Spleen (tissue), 11 donors: ENCODE data around the gene ARHGAP25. TPM values are rescaled to one million over a fixed set of nuclear protein-coding genes. Genes with fewer than 3 reads are reported as not detected.

ENCODE experiments used
- DNase-seq: peaks from one replicate; pipeline ENCODE4 v3.0.0-alpha.2; 2020
- H3K27ac ChIP-seq, 8 donors: fragments of 200-600 bp; sonication (generic) in 7 of 8; 1 replicate in 4 of 8; 2 replicates in 4 of 8; pipeline versions ENCODE4 v1.5.0 to v1.8.0; 2016 to 2021; ENCODE audit warnings: inconsistent platforms in 4 of 8, mild to moderate bottlenecking in 4 of 8, moderate library complexity in 1 of 8
- H3K27me3 ChIP-seq, 7 donors: fragments of 200-600 bp; sonication (generic) in 6 of 7; replicated peaks in 1 of 7; 1 replicate in 4 of 7; 2 replicates in 3 of 7; pipeline versions ENCODE4 v1.5.0 to v1.8.0; 2016 to 2021; ENCODE audit warnings: inconsistent platforms in 3 of 7, mild to moderate bottlenecking in 1 of 7
- H3K36me3 ChIP-seq, 6 donors: fragments of 200-600 bp; sonication (generic) in 5 of 6; 1 replicate in 4 of 6; 2 replicates in 2 of 6; pipeline versions ENCODE4 v1.5.0 to v1.8.0; 2016 to 2021; ENCODE audit warnings: inconsistent platforms in 2 of 6
- H3K4me1 ChIP-seq, 6 donors: fragments of 200-600 bp; sonication (generic) in 5 of 6; 1 replicate in 3 of 6; 2 replicates in 3 of 6; pipeline versions ENCODE4 v1.5.0 to v1.8.0; 2016 to 2021; ENCODE audit warnings: inconsistent platforms in 3 of 6
- H3K4me3 ChIP-seq, 8 donors: fragments of 200-600 bp; sonication (generic) in 7 of 8; 1 replicate in 4 of 8; 2 replicates in 4 of 8; pipeline versions ENCODE4 v1.5.0 to v1.8.0; 2016 to 2021; ENCODE audit warnings: inconsistent platforms in 4 of 8, mild to moderate bottlenecking in 4 of 8, moderate library complexity in 2 of 8
- H3K9me3 ChIP-seq, 8 donors: fragments of 200-600 bp; sonication (generic) in 7 of 8; 1 replicate in 4 of 8; 2 replicates in 4 of 8; pipeline versions ENCODE4 v1.5.0 to v1.8.0; 2016 to 2021; ENCODE audit warnings: inconsistent platforms in 4 of 8
- CTCF ChIP-seq, 11 experiments: fragments of 200-600 bp in 7 of 11; fragments of 450-650 bp in 4 of 11; sonication (generic) in 4 of 11; IDR thresholded peaks in 8 of 11; conservative IDR thresholded peaks in 3 of 11; 1 replicate in 7 of 11; 2 replicates in 4 of 11; pipeline versions ENCODE4 v1.4.0 to v1.8.0; 2016 to 2021; ENCODE audit warnings: antibody characterized with exemption in 11 of 11, inconsistent platforms in 4 of 11, mild to moderate bottlenecking in 1 of 11
- POLR2A ChIP-seq, 3 donors: fragments of 450-650 bp; IDR thresholded peaks; one replicate each; pipeline ENCODE4 v1.5.1; 2017; ENCODE audit warnings: antibody characterized with exemption in 3 of 3, mild to moderate bottlenecking in 1 of 3
- POLR2AphosphoS5 ChIP-seq, 3 donors: sonication (generic); formaldehyde crosslinking; IDR thresholded peaks; one replicate each; pipeline ENCODE4 v1.5.1; 2017; ENCODE audit warnings: antibody characterized with exemption in 3 of 3
- WGBS, 5 donors: extraction: QIAGEN DNeasy Blood & Tissue Kit in 3 of 5; methylation state at CpG; one replicate each; pipeline versions ENCODE4 v1.1.5 to v1.1.7; 2013 to 2018; 5-methylcytosine and 5-hydroxymethylcytosine counted together
- intact Hi-C: fragments of 100-400 bp; cut with DNase I; formaldehyde crosslinking; loops from one replicate; pipeline ENCODE4 v1.15.0; 2023; ENCODE audit warnings: low total_unique reads
- polyA plus RNA-seq, 3 donors: library from polyadenylated mRNA; stranded (reverse); fragments of 200-250 nt; gene quantifications; one replicate each; pipeline ENCODE4 v1.2.1, GENCODE V29; 2013
- total RNA-seq, 7 donors: library from RNA; depleted of rRNA in 3 of 7; stranded (reverse); fragments of >200 nt in 3 of 7; fragmentation: NEBNext Ultra II Directional in 4 of 7; extraction: Animal tissue kit (Norgen Biotek cat#: 25700) in 4 of 7; gene quantifications; one replicate each; pipeline versions ENCODE4 v1.1.0 to v1.2.1, GENCODE V29; 2016 to 2021
- donor health status: healthy with polysubstance abuse.
- donor health status: DM: no; HTN: no; CAD: no; lungs with moderate emphysema.
- donor health status: DM: no; HTN: no; CAD: no.
- donor health status: Bipolar disorder and iron deficiency.
- donor health status: healthy.
- donor health status: DM: no; HTN: no; CAD: no.
- donor health status: DM: yes; HTN: yes; CAD: no.

ARHGAP25 gene
- total and polyA plus RNA-seq, 10 donors = 72.0 to 173 (median 130) TPM

- Histone ChIP-seq H3K27me3 (no peaks in the 10 kb centered on the region), H3K9me3 (no peaks in the 10 kb centered on the region), H3K36me3 (no peaks in the 10 kb centered on the region), H3K4me3 (peak overlapping the region in 1 of 8 donors; percentile 71), H3K4me1 (peaks cover 52 to 93% (median 85%) of the 10 kb centered on the region in 6 donors), H3K27ac (peak overlapping the region; percentile 61 to 95 (median 92))
- intact Hi-C loops = no loop called here
- no peak for TF ChIP-seq POLR2AphosphoS5 (IDR thresholded peaks at IDR 0.05)
- peak in 1 of 11 experiments; percentile 5 for TF ChIP-seq CTCF (IDR thresholded peaks at IDR 0.05 in 8 of 11, conservative IDR thresholded peaks at IDR 0.05 in 3 of 11)
- peak in 1 of 3 donors; percentile 43 for TF ChIP-seq POLR2A (IDR thresholded peaks at IDR 0.05)
- WGBS, 5 donors = 53 to 63% (median 56%) methylated on average over 6 of the region's 6 CpGs
- no peak for DNase-seq
Measured at GRCh38 chr2:68739595-68740399, 5.2 kb downstream of the ARHGAP25 start.

GRCh38 chr2:68740400-68740914, 5.8 kb downstream of the ARHGAP25 start:
- Histone ChIP-seq H3K36me3 (peaks cover 0 to 7% (median 0%) of the 10 kb centered on the region in 6 donors), H3K9me3 (no peaks in the 10 kb centered on the region), H3K4me3 (peak overlapping the region in 1 of 8 donors; percentile 71), H3K27me3 (no peaks in the 10 kb centered on the region), H3K27ac (peak overlapping the region; percentile 61 to 95 (median 92)), H3K4me1 (peaks cover 57 to 99% (median 91%) of the 10 kb centered on the region in 6 donors)
- WGBS, 5 donors = 27 to 44% (median 32%) methylated on average over 2 of the region's 2 CpGs
- intact Hi-C loops = no loop called here
- TF ChIP-seq CTCF (IDR thresholded peaks at IDR 0.05 in 8 of 11, conservative IDR thresholded peaks at IDR 0.05 in 3 of 11) (no peak), POLR2A (IDR thresholded peaks at IDR 0.05) (no peak), POLR2AphosphoS5 (IDR thresholded peaks at IDR 0.05) (no peak)
- DNase-seq = no peak

GRCh38 chr2:68741238-68741637, 6.6 kb downstream of the ARHGAP25 start:
- intact Hi-C loops = no loop called here
- Histone ChIP-seq H3K4me1 (peaks cover 64 to 100% (median 99%) of the 10 kb centered on the region in 6 donors), H3K27ac (peak overlapping the region; percentile 61 to 95 (median 92))

More at GRCh38 chr2:68741238-68741637, 6.6 kb downstream of the ARHGAP25 start:
- Histone ChIP-seq H3K9me3 (no peaks in the 10 kb centered on the region), H3K36me3 (peaks cover 0 to 14% (median 0%) of the 10 kb centered on the region in 6 donors), H3K27me3 (no peaks in the 10 kb centered on the region), H3K4me3 (peak overlapping the region in 1 of 8 donors; percentile 71)
- no peak for TF ChIP-seq CTCF (IDR thresholded peaks at IDR 0.05 in 8 of 11, conservative IDR thresholded peaks at IDR 0.05 in 3 of 11)
- TF ChIP-seq POLR2A (IDR thresholded peaks at IDR 0.05) = peak in 1 of 3 donors; percentile 19
- 45 to 57% (median 51%) methylated on average over 3 of the region's 3 CpGs for WGBS, 5 donors
- no peak for DNase-seq
